CD14-positive monocyte (primary cell): ENCODE results near the gene ETV1. TPM values are rescaled to one million over a fixed set of nuclear protein-coding genes. Genes with fewer than 3 reads are reported as not detected.
"Not testable (repeated sequence)": the region's sequence is repeated elsewhere in the genome, so short reads cannot be mapped to it uniquely, and the experiment has no call there.

ENCODE experiments used
- DNase-seq, 3 donors: peaks; one replicate each; pipeline ENCODE4 v3.0.0-alpha.2; 2011 to 2022
- H2AFZ ChIP-seq: 2 replicates; pipeline ENCODE4 v1.6.0; 2012; ENCODE audit warnings: mild to moderate bottlenecking, low read depth, low read length, inconsistent platforms; ENCODE audit not compliant: insufficient read depth, poor library complexity, severe bottlenecking
- H3K27ac ChIP-seq, 2 donors: 1 replicate in 1 of 2; 2 replicates in 1 of 2; pipeline ENCODE4 v1.5.1; 2012 to 2013; ENCODE audit warnings: low read length in 2 of 2, control low read depth in 1 of 2, inconsistent platforms in 1 of 2, low read depth in 1 of 2, mild to moderate bottlenecking in 1 of 2
- H3K27me3 ChIP-seq, 2 donors: one replicate each; pipeline versions ENCODE4 v1.6.0 to v1.6.1; 2011 to 2013; ENCODE audit warnings: low read length in 2 of 2; ENCODE audit not compliant: control insufficient read depth in 2 of 2, insufficient read depth in 2 of 2
- H3K36me3 ChIP-seq, 2 donors: replicated peaks in 1 of 2; 1 replicate in 1 of 2; 2 replicates in 1 of 2; pipeline versions ENCODE4 v1.5.1 to v1.6.1; 2012 to 2013; ENCODE audit warnings: low read length in 2 of 2, control low read depth in 1 of 2, inconsistent platforms in 1 of 2, mild to moderate bottlenecking in 1 of 2; ENCODE audit not compliant: insufficient read depth in 2 of 2, control insufficient read depth in 1 of 2
- H3K4me1 ChIP-seq, 2 donors: 1 replicate in 1 of 2; 2 replicates in 1 of 2; pipeline versions ENCODE4 v1.5.1 to v1.6.1; 2012 to 2013; ENCODE audit warnings: low read length in 2 of 2, control low read depth in 1 of 2, inconsistent platforms in 1 of 2, mild to moderate bottlenecking in 1 of 2, moderate library complexity in 1 of 2; ENCODE audit not compliant: insufficient read depth in 2 of 2, control insufficient read depth in 1 of 2
- H3K4me2 ChIP-seq: replicated peaks from 2 replicates; pipeline ENCODE3; 2012; ENCODE audit warnings: low read length, moderate library complexity, mild to moderate bottlenecking; ENCODE audit not compliant: poor library complexity, severe bottlenecking; ENCODE audit errors: extremely low read depth
- H3K4me3 ChIP-seq, 3 experiments: fragments of 200-600 bp in 1 of 3; sonication (generic) in 1 of 3; replicated peaks in 1 of 3; 1 replicate in 2 of 3; 2 replicates in 1 of 3; pipeline ENCODE4 v1.5.1; 2011 to 2013; ENCODE audit warnings: low read length in 3 of 3, mild to moderate bottlenecking in 3 of 3, control low read depth in 2 of 3, low read depth in 2 of 3, inconsistent platforms in 1 of 3, moderate library complexity in 1 of 3
- H3K79me2 ChIP-seq: 2 replicates; pipeline ENCODE4 v1.6.0; 2012; ENCODE audit warnings: mild to moderate bottlenecking, control low read depth, inconsistent platforms, low read length, moderate library complexity; ENCODE audit not compliant: insufficient read depth
- H3K9ac ChIP-seq: 2 replicates; pipeline ENCODE4 v1.6.0; 2017; ENCODE audit warnings: low read length, mild to moderate bottlenecking; ENCODE audit not compliant: insufficient read depth, poor library complexity, severe bottlenecking
- H3K9me3 ChIP-seq, 2 donors: replicated peaks in 1 of 2; 1 replicate in 1 of 2; 2 replicates in 1 of 2; pipeline versions ENCODE4 v1.5.1 to v1.6.1; 2012 to 2013; ENCODE audit warnings: low read length in 2 of 2, control low read depth in 1 of 2; ENCODE audit not compliant: control insufficient read depth in 1 of 2, insufficient read depth in 1 of 2
- H4K20me1 ChIP-seq: 2 replicates; pipeline ENCODE4 v1.6.0; 2012; ENCODE audit warnings: mild to moderate bottlenecking, low read length, control low read depth, moderate library complexity; ENCODE audit not compliant: insufficient read depth
- H3K27ac Mint-ChIP-seq, 7 donors: one replicate each; pipeline ENCODE4 v1.8.0; 2020; ENCODE audit warnings: mild to moderate bottlenecking in 7 of 7, mixed read lengths in 7 of 7, moderate library complexity in 6 of 7, inconsistent platforms in 2 of 7
- H3K27me3 Mint-ChIP-seq, 3 donors: one replicate each; pipeline ENCODE4 v1.8.0; 2021 to 2022; ENCODE audit warnings: low read depth in 3 of 3, mild to moderate bottlenecking in 3 of 3, mixed read lengths in 3 of 3, moderate library complexity in 3 of 3, inconsistent platforms in 1 of 3
- H3K36me3 Mint-ChIP-seq, 2 donors: one replicate each; pipeline ENCODE4 v1.8.0; 2020; ENCODE audit warnings: mixed read lengths in 2 of 2, inconsistent platforms in 1 of 2, mild to moderate bottlenecking in 1 of 2
- H3K4me1 Mint-ChIP-seq: one replicate; pipeline ENCODE4 v1.8.0; 2020; ENCODE audit warnings: mild to moderate bottlenecking, mixed read lengths
- H3K4me3 Mint-ChIP-seq, 2 donors: one replicate each; pipeline ENCODE4 v1.8.0; 2020; ENCODE audit warnings: mild to moderate bottlenecking in 2 of 2, mixed read lengths in 2 of 2, moderate library complexity in 1 of 2
- H3K9me3 Mint-ChIP-seq, 7 donors: one replicate each; pipeline ENCODE4 v1.8.0; 2020 to 2022; ENCODE audit warnings: mixed read lengths in 7 of 7, mild to moderate bottlenecking in 6 of 7, moderate library complexity in 6 of 7, inconsistent platforms in 2 of 7
- WGBS: methylation state at CpG from one replicate; pipeline ENCODE4 v1.1.5; 2013; ENCODE audit warnings: missing lambda C conversion rate; ENCODE audit not compliant: insufficient coverage; 5-methylcytosine and 5-hydroxymethylcytosine counted together
- intact Hi-C, 2 donors: fragments of 100-400 bp; cut with micrococcal nuclease; formaldehyde crosslinking; loops; one replicate each; pipeline versions ENCODE4 v1.15.0 to v1.15.1; 2023
- polyA plus RNA-seq, 3 donors: library from polyadenylated mRNA; depleted of rRNA in 1 of 3; unstranded in 2 of 3; stranded (reverse) in 1 of 3; fragments of 300-500 nt in 2 of 3; fragments of >200 nt in 1 of 3; fragmentation: Illumina TruSeq in 2 of 3; gene quantifications; 1 replicate in 2 of 3; 2 replicates in 1 of 3; pipeline ENCODE4 v1.2.3, GENCODE V29; 2012 to 2021
- TF ChIP-seq, protein P1 (sequence below): fragments of 200-600 bp; IDR thresholded peaks from one replicate; pipeline ENCODE4 v1.8.0; 2022; ENCODE audit warnings: antibody characterized with exemption, mild to moderate bottlenecking

ETV1 gene
- polyA plus RNA-seq, 3 donors = not detected

DNA sequence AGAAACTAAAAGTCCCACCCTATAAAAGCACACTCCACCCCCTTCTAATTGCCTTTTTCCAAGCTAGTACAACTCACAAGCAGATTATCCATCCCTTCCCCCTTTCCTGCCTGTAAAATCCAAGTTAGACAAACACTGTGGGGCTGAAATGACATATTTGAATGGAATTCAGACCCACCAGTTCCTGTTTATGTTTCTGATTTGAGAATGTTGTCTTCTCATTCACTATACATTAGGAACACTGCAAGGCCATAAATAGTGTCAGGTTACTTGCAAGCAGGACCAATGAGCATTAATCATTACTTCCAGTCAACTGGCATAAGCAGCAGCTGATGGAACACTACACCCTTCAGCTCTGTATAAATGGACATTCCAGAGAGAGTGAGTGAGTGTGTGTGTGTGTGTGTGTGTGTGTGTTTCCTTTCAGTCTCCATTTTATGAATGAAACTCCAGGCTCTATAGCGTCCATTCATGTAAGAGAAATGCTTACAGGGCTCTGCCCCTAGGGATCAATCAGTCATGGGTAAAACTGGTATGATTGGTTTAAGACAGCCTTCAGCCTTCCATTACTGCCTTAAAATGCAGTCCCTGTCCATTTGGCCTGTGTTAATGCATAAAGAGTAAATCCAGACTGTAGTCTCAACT lies 69.3 kb downstream of the ETV1 start:
- Mint-ChIP-seq H3K9me3 (peaks cover 0 to 6% (median 0%) of the 10 kb centered on the region in 7 donors), H3K36me3 (no peaks in the 10 kb centered on the region), H3K4me1 (no peaks in the 10 kb centered on the region), H3K27me3 (peaks cover 4 to 5% (median 4%) of the 10 kb centered on the region in 3 donors), H3K4me3 (no peak overlapping the region), H3K27ac (no peak overlapping the region)
- Histone ChIP-seq H3K4me3 (no peak overlapping the region), H3K79me2 (no peaks in the 10 kb centered on the region), H4K20me1 (no peaks in the 10 kb centered on the region), H3K27me3 (no peaks in the 10 kb centered on the region), H2AFZ (no peak overlapping the region), H3K4me1 (no peaks in the 10 kb centered on the region), H3K27ac (no peak overlapping the region), H3K9ac (no peak overlapping the region), H3K4me2 (no peak overlapping the region), H3K36me3 (no peaks in the 10 kb centered on the region), H3K9me3 (no peaks in the 10 kb centered on the region)
- TF ChIP-seq, protein P1, sequence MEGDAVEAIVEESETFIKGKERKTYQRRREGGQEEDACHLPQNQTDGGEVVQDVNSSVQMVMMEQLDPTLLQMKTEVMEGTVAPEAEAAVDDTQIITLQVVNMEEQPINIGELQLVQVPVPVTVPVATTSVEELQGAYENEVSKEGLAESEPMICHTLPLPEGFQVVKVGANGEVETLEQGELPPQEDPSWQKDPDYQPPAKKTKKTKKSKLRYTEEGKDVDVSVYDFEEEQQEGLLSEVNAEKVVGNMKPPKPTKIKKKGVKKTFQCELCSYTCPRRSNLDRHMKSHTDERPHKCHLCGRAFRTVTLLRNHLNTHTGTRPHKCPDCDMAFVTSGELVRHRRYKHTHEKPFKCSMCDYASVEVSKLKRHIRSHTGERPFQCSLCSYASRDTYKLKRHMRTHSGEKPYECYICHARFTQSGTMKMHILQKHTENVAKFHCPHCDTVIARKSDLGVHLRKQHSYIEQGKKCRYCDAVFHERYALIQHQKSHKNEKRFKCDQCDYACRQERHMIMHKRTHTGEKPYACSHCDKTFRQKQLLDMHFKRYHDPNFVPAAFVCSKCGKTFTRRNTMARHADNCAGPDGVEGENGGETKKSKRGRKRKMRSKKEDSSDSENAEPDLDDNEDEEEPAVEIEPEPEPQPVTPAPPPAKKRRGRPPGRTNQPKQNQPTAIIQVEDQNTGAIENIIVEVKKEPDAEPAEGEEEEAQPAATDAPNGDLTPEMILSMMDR = no peak
- no CpG with 5 or more reads among the region's 1 CpG for WGBS
- DNase-seq = no peak
- intact Hi-C loops = no loop called here

DNA sequence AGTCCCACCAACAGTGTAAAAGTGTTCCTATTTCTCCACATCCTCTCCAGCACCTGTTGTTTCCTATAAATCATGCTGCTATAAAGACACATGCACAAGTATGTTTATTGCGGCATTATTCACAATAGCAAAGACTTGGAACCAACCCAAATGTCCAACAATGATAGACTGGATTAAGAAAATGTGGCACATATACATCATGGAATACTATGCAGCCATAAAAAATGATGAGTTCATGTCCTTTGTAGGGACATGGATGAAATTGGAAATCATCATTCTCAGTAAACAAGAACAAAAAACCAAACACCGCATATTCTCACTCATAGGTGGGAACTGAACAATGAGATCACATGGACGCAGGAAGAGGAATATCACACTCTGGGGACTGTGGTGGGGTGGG lies 71.1 kb downstream of the ETV1 start:
- H3K27ac Mint-ChIP-seq, H3K4me1 ChIP-seq, H2AFZ ChIP-seq, H3K27ac ChIP-seq, H3K4me3 ChIP-seq, intact Hi-C loops, H3K27me3 Mint-ChIP-seq, H3K36me3 Mint-ChIP-seq, H4K20me1 ChIP-seq, H3K9me3 Mint-ChIP-seq, H3K4me2 ChIP-seq, H3K79me2 ChIP-seq, H3K4me3 Mint-ChIP-seq, H3K27me3 ChIP-seq, H3K4me1 Mint-ChIP-seq, H3K9ac ChIP-seq, DNase-seq, H3K9me3 ChIP-seq, H3K36me3 ChIP-seq: not testable (repeated sequence)
- WGBS = no CpG with 5 or more reads among the region's 3 CpGs

DNA sequence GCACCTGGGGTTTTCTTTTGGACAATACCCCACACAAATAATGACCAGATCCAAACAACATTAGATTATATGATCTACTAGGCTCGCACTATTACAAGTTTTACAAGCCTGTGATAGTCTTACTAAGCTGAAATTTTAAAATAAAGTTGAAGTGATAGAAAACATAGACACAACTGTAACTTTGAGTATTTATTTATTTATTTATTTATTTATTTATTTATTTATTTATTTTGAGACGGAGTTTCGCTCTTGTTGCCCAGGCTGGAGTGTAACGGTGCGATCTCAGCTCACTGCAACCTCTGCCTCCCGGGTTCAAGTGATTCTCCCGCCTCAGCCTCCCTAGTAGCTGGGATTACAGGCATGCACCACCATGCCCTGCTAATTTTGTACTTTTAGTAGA lies 72.4 kb downstream of the ETV1 start:
- not testable (repeated sequence) for H3K27me3 Mint-ChIP-seq
- WGBS = no CpG with 5 or more reads among the region's 7 CpGs

More for the DNA sequence above, 72.4 kb downstream of the ETV1 start:
- H3K79me2 ChIP-seq, H3K4me3 ChIP-seq, H3K27ac ChIP-seq, H3K36me3 Mint-ChIP-seq, H3K4me2 ChIP-seq, intact Hi-C loops, H3K4me1 ChIP-seq, H3K9me3 Mint-ChIP-seq, H3K9ac ChIP-seq, H3K4me3 Mint-ChIP-seq, DNase-seq, H3K36me3 ChIP-seq, H4K20me1 ChIP-seq, H3K9me3 ChIP-seq, H3K4me1 Mint-ChIP-seq, H3K27ac Mint-ChIP-seq, H2AFZ ChIP-seq: not testable (repeated sequence)
- H3K27me3 ChIP-seq = peaks cover 11 to 13% of the 10 kb centered on the region in 2 donors
